K562 (cell line): ENCODE measurements around the gene KIF26B.

ENCODE experiments used
- ARNT ChIP-seq, 2 experiments: fragments of 450-650 bp; IDR thresholded peaks; 2 replicates each; pipeline ENCODE4 v1.6.1; 2016; ENCODE audit warnings: mild to moderate bottlenecking in 1 of 2
- ATF2 ChIP-seq: sonication (generic); formaldehyde crosslinking; IDR thresholded peaks from 2 replicates; pipeline ENCODE4 v1.8.1; 2022; ENCODE audit warnings: missing genetic modification reagents
- ATF4 ChIP-seq: fragments of 450-650 bp; formaldehyde crosslinking; IDR thresholded peaks from 2 replicates; pipeline ENCODE4 v1.4.0; 2022; ENCODE audit warnings: mild to moderate bottlenecking, moderate library complexity
- EP300 ChIP-seq: IDR thresholded peaks from 2 replicates; pipeline ENCODE4 v1.6.1; 2012; ENCODE audit warnings: low read length, improper control_type of control experiment
- KLF13 ChIP-seq: fragments of 450-650 bp; IDR thresholded peaks from 2 replicates; pipeline ENCODE4 v1.6.1; 2016; ENCODE audit warnings: missing genetic modification characterization, low read depth, mild to moderate bottlenecking, missing compliant biosample characterization, moderate library complexity, borderline replicate concordance
- KLF16 ChIP-seq: IDR thresholded peaks from 2 replicates; pipeline ENCODE4 v1.6.1; 2016; ENCODE audit warnings: antibody characterized with exemption
- NFATC3 ChIP-seq: fragments of 450-650 bp; IDR thresholded peaks from 2 replicates; pipeline ENCODE4 v1.6.1; 2017; ENCODE audit warnings: mild to moderate bottlenecking
- POLR2AphosphoS2 ChIP-seq: IDR thresholded peaks from 2 replicates; pipeline ENCODE4 v1.6.1; 2012; ENCODE audit warnings: low read length, improper control_type of control experiment
- SP1 ChIP-seq: sonication (generic); formaldehyde crosslinking; IDR thresholded peaks from 2 replicates; pipeline ENCODE4 v1.8.1; 2022; ENCODE audit warnings: mild to moderate bottlenecking, missing genetic modification reagents
- TARDBP ChIP-seq: fragments of 450-650 bp; IDR thresholded peaks from 2 replicates; pipeline ENCODE4 v1.6.1; 2016
- TRIM28 ChIP-seq: fragments of 450-650 bp; IDR thresholded peaks from 2 replicates; pipeline ENCODE4 v1.6.1; 2017
- ZBTB1 ChIP-seq: sonication (generic); formaldehyde crosslinking; IDR thresholded peaks from 2 replicates; pipeline ENCODE4 v1.8.1; 2023; ENCODE audit warnings: missing genetic modification reagents, low read depth, mild to moderate bottlenecking, borderline replicate concordance
- ZNF561 ChIP-seq: fragments of 450-650 bp; formaldehyde crosslinking; conservative IDR thresholded peaks from 2 replicates; pipeline ENCODE4 v1.4.0; 2020; ENCODE audit warnings: mild to moderate bottlenecking, moderate library complexity
- TF ChIP-seq, protein P1 (sequence below), 3 experiments: IDR thresholded peaks in 2 of 3; conservative IDR thresholded peaks in 1 of 3; 2 replicates each; pipeline ENCODE4 v1.5.1; 2011 to 2012; ENCODE audit warnings: low read length in 3 of 3, mild to moderate bottlenecking in 3 of 3, control low read depth in 2 of 3, improper control_type of control experiment in 1 of 3, inconsistent platforms in 1 of 3, low read depth in 1 of 3, mixed read lengths in 1 of 3, moderate library complexity in 1 of 3; ENCODE audit not compliant: insufficient read depth in 2 of 3

GRCh38 chr1:245292141-245292540 lies 137.4 kb downstream of the KIF26B start:
- TF ChIP-seq SP1 (CRISPR knock-in tag), result no peak
- no peak for TF ChIP-seq KLF13
- no peak for TF ChIP-seq ZBTB1 (CRISPR knock-in tag)
- no peak for TF ChIP-seq ATF2
- TF ChIP-seq EP300, result no peak
- no peak for TF ChIP-seq TARDBP
- TF ChIP-seq NFATC3, result no peak
- no peak for TF ChIP-seq POLR2AphosphoS2
- no peak for TF ChIP-seq KLF16
- TF ChIP-seq, protein P1, sequence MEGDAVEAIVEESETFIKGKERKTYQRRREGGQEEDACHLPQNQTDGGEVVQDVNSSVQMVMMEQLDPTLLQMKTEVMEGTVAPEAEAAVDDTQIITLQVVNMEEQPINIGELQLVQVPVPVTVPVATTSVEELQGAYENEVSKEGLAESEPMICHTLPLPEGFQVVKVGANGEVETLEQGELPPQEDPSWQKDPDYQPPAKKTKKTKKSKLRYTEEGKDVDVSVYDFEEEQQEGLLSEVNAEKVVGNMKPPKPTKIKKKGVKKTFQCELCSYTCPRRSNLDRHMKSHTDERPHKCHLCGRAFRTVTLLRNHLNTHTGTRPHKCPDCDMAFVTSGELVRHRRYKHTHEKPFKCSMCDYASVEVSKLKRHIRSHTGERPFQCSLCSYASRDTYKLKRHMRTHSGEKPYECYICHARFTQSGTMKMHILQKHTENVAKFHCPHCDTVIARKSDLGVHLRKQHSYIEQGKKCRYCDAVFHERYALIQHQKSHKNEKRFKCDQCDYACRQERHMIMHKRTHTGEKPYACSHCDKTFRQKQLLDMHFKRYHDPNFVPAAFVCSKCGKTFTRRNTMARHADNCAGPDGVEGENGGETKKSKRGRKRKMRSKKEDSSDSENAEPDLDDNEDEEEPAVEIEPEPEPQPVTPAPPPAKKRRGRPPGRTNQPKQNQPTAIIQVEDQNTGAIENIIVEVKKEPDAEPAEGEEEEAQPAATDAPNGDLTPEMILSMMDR (IDR thresholded peaks at IDR 0.05 in 2 of 3, conservative IDR thresholded peaks at IDR 0.05 in 1 of 3; ENCODE audit: insufficient read depth in 2 of 3, low read depth in 1 of 3, low read length in 3 of 3), result no peak
- TF ChIP-seq TRIM28, result no peak
- TF ChIP-seq ATF4 (CRISPR knock-in tag), result no peak
- TF ChIP-seq ZNF561 (CRISPR knock-in tag), result no peak
- TF ChIP-seq ARNT (IDR thresholded peaks at IDR 0.05), result no peak
